ENCODE measurements around the gene AFG1L.

The AFG1L gene

GRCh38 chr6:108568101-108568500 lies 273.2 kb downstream of the AFG1L start:
- DNase-seq: no peak

GRCh38 chr6:108568551-108569305 lies 273.9 kb downstream of the AFG1L start:
- no peak for DNase-seq

GRCh38 chr6:108570517-108570916 lies 275.7 kb downstream of the AFG1L start:
- no peak for DNase-seq

- no peak for DNase-seq
Measured at GRCh38 chr6:108574457-108575141, 279.7 kb downstream of the AFG1L start.

Measured in anterior cingulate cortex (tissue), 58 donors.